GM12878 (cell line): Measurements from ENCODE around the gene RAD52.

Source experiments
- BHLHE40 ChIP-seq, 2 experiments: fragments of 450-650 bp in 1 of 2; IDR thresholded peaks; 2 replicates each; pipeline ENCODE4 v1.6.1; 2011 to 2017; ENCODE audit warnings: low read depth in 2 of 2, borderline replicate concordance in 1 of 2, improper control_type of control experiment in 1 of 2, low read length in 1 of 2, mild to moderate bottlenecking in 1 of 2
- CEBPB ChIP-seq, 2 experiments: fragments of 150-350 bp in 1 of 2; IDR thresholded peaks; 2 replicates each; pipeline ENCODE4 v1.6.1; 2012 to 2014; ENCODE audit warnings: low read depth in 2 of 2, low read length in 2 of 2, borderline replicate concordance in 1 of 2, inconsistent platforms in 1 of 2
- MTA2 ChIP-seq: fragments of 450-650 bp; IDR thresholded peaks from 2 replicates; pipeline ENCODE4 v1.6.1; 2016; ENCODE audit warnings: low read depth, mild to moderate bottlenecking, moderate library complexity
- SIX5 ChIP-seq: IDR thresholded peaks from 2 replicates; pipeline ENCODE4 v1.6.1; 2011; ENCODE audit warnings: mild to moderate bottlenecking, low read depth, low read length, moderate library complexity; ENCODE audit not compliant: severe bottlenecking
- TF ChIP-seq, protein P1 (sequence below): fragments of 450-650 bp; IDR thresholded peaks from 2 replicates; pipeline ENCODE4 v1.6.1; 2016; ENCODE audit warnings: mild to moderate bottlenecking, moderate library complexity, borderline replicate concordance
- TF ChIP-seq, protein P2 (sequence below), 3 experiments: IDR thresholded peaks in 2 of 3; conservative IDR thresholded peaks in 1 of 3; 2 replicates each; pipeline ENCODE4 v1.5.1; 2011; ENCODE audit warnings: low read depth in 3 of 3, low read length in 3 of 3, mild to moderate bottlenecking in 3 of 3, control low read depth in 2 of 3, moderate library complexity in 2 of 3, inconsistent platforms in 1 of 3, mixed read lengths in 1 of 3; ENCODE audit not compliant: control insufficient read depth in 2 of 3, insufficient read depth in 1 of 3; ENCODE audit errors: extremely low read depth in 1 of 3

DNA sequence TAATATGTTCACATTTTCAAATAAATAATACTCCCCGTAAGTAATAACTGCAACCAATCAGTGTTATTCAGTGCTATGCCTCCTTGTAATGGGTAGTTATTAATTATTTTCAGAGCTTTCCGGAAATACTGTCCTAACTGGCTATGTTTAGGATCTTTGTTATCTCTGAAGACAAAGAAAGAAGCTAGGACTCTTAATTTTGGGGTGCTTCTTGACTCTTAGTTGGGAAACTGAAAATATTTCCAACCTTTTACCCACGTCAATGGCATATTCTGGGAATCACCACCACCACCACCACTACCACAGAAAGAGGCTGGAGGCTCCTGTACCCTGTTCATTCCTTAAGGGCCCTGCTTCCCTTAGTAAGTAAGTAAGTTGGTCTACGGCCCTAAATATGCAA lies 39.1 kb downstream of the RAD52 start:
- TF ChIP-seq, protein P1, sequence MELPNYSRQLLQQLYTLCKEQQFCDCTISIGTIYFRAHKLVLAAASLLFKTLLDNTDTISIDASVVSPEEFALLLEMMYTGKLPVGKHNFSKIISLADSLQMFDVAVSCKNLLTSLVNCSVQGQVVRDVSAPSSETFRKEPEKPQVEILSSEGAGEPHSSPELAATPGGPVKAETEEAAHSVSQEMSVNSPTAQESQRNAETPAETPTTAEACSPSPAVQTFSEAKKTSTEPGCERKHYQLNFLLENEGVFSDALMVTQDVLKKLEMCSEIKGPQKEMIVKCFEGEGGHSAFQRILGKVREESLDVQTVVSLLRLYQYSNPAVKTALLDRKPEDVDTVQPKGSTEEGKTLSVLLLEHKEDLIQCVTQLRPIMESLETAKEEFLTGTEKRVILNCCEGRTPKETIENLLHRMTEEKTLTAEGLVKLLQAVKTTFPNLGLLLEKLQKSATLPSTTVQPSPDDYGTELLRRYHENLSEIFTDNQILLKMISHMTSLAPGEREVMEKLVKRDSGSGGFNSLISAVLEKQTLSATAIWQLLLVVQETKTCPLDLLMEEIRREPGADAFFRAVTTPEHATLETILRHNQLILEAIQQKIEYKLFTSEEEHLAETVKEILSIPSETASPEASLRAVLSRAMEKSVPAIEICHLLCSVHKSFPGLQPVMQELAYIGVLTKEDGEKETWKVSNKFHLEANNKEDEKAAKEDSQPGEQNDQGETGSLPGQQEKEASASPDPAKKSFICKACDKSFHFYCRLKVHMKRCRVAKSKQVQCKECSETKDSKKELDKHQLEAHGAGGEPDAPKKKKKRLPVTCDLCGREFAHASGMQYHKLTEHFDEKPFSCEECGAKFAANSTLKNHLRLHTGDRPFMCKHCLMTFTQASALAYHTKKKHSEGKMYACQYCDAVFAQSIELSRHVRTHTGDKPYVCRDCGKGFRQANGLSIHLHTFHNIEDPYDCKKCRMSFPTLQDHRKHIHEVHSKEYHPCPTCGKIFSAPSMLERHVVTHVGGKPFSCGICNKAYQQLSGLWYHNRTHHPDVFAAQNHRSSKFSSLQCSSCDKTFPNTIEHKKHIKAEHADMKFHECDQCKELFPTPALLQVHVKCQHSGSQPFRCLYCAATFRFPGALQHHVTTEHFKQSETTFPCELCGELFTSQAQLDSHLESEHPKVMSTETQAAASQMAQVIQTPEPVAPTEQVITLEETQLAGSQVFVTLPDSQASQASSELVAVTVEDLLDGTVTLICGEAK = no peak
- no peak for TF ChIP-seq MTA2
- TF ChIP-seq, protein P2, sequence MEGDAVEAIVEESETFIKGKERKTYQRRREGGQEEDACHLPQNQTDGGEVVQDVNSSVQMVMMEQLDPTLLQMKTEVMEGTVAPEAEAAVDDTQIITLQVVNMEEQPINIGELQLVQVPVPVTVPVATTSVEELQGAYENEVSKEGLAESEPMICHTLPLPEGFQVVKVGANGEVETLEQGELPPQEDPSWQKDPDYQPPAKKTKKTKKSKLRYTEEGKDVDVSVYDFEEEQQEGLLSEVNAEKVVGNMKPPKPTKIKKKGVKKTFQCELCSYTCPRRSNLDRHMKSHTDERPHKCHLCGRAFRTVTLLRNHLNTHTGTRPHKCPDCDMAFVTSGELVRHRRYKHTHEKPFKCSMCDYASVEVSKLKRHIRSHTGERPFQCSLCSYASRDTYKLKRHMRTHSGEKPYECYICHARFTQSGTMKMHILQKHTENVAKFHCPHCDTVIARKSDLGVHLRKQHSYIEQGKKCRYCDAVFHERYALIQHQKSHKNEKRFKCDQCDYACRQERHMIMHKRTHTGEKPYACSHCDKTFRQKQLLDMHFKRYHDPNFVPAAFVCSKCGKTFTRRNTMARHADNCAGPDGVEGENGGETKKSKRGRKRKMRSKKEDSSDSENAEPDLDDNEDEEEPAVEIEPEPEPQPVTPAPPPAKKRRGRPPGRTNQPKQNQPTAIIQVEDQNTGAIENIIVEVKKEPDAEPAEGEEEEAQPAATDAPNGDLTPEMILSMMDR (IDR thresholded peaks at IDR 0.05 in 2 of 3, conservative IDR thresholded peaks at IDR 0.05 in 1 of 3; ENCODE audit: control insufficient read depth in 2 of 3, extremely low read depth in 1 of 3, insufficient read depth in 1 of 3, low read depth in 3 of 3, low read length in 3 of 3) = no peak
- TF ChIP-seq SIX5 = no peak
- no peak for TF ChIP-seq BHLHE40 (IDR thresholded peaks at IDR 0.05; ENCODE audit: borderline replicate concordance in 1 of 2, low read depth in 2 of 2, low read length in 1 of 2)
- no peak for TF ChIP-seq CEBPB (IDR thresholded peaks at IDR 0.05; ENCODE audit: borderline replicate concordance in 1 of 2, low read depth in 2 of 2, low read length in 2 of 2)
